Hepatocyte (in vitro differentiated cells): Measurements from ENCODE around the gene FOXRED2. TPM values are rescaled to one million over a fixed set of nuclear protein-coding genes. Genes with fewer than 3 reads are reported as not detected.
A peak's percentile ranks its signal among the peaks of the same experiment; 100 is the strongest.

Experiments used
- DNase-seq: peaks from one replicate; pipeline ENCODE4 v3.0.0-alpha.2; 2016; ENCODE audit warnings: low spot score
- H2AFZ ChIP-seq: fragments of 200-600 bp; sonication (generic); 2 replicates; pipeline ENCODE4 v1.6.0; 2016; ENCODE audit warnings: antibody characterized with exemption, mild to moderate bottlenecking
- H3K27ac ChIP-seq: fragments of 200-600 bp; sonication (generic); 2 replicates; pipeline ENCODE4 v1.5.1; 2016; ENCODE audit warnings: mild to moderate bottlenecking
- H3K27me3 ChIP-seq: fragments of 200-600 bp; sonication (generic); 2 replicates; pipeline ENCODE4 v1.6.1; 2016
- H3K36me3 ChIP-seq: fragments of 200-600 bp; sonication (generic); replicated peaks from 2 replicates; pipeline ENCODE4 v1.5.1; 2016; ENCODE audit warnings: low read depth; ENCODE audit not compliant: insufficient read depth
- H3K4me1 ChIP-seq: fragments of 200-600 bp; sonication (generic); 2 replicates; pipeline ENCODE4 v1.5.1; 2016; ENCODE audit warnings: mild to moderate bottlenecking, moderate library complexity; ENCODE audit not compliant: insufficient read depth
- H3K4me2 ChIP-seq: fragments of 200-600 bp; sonication (generic); 2 replicates; pipeline ENCODE4 v1.6.0; 2016
- H3K4me3 ChIP-seq: fragments of 200-600 bp; sonication (generic); 2 replicates; pipeline ENCODE4 v1.5.1; 2016; ENCODE audit warnings: mild to moderate bottlenecking
- H3K79me2 ChIP-seq: fragments of 200-600 bp; sonication (generic); 2 replicates; pipeline ENCODE4 v1.6.0; 2017; ENCODE audit warnings: mild to moderate bottlenecking
- H3K9me2 ChIP-seq: fragments of 200-600 bp; sonication (generic); replicated peaks from 2 replicates; pipeline ENCODE4 v1.6.0; 2017; ENCODE audit warnings: mild to moderate bottlenecking; ENCODE audit not compliant: insufficient read depth
- H3K9me3 ChIP-seq: fragments of 200-600 bp; sonication (generic); 2 replicates; pipeline ENCODE4 v1.5.1; 2016; ENCODE audit warnings: low read depth, mild to moderate bottlenecking
- H4K20me1 ChIP-seq: fragments of 200-600 bp; sonication (generic); 2 replicates; pipeline ENCODE4 v1.6.0; 2016; ENCODE audit warnings: mild to moderate bottlenecking; ENCODE audit not compliant: insufficient read depth, poor library complexity, severe bottlenecking
- EZH2 ChIP-seq: fragments of 200-600 bp; sonication (generic); IDR thresholded peaks from 2 replicates; pipeline ENCODE4 v1.6.1; 2016; ENCODE audit warnings: antibody characterized with exemption, mild to moderate bottlenecking, borderline replicate concordance
- EZH2phosphoT487 ChIP-seq: fragments of 200-600 bp; sonication (generic); IDR thresholded peaks from one replicate; pipeline ENCODE4 v1.6.1; 2018; ENCODE audit warnings: antibody characterized with exemption, mild to moderate bottlenecking, low read depth, moderate library complexity; ENCODE audit not compliant: unreplicated experiment, severe bottlenecking
- WGBS: methylation state at CpG from one replicate; pipeline ENCODE4 v1.1.6; 2016; ENCODE audit warnings: low lambda C conversion rate; ENCODE audit errors: missing lambda C conversion rate; 5-methylcytosine and 5-hydroxymethylcytosine counted together
- polyA plus RNA-seq: library from polyadenylated mRNA; unstranded; fragments of >200 nt; fragmentation: Nextera tagmentation; extraction: Ambion mirVana; gene quantifications from 2 replicates; pipeline ENCODE4 v1.2.1, GENCODE V29; 2016
- total RNA-seq: library from RNA; depleted of rRNA; stranded (reverse); fragments of >200 nt; gene quantifications from 2 replicates; pipeline ENCODE4 v1.2.3, GENCODE V29; 2014
- TF ChIP-seq, protein P1 (sequence below): fragments of 200-600 bp; sonication (generic); IDR thresholded peaks from 2 replicates; pipeline ENCODE4 v1.5.1; 2016; ENCODE audit warnings: antibody characterized with exemption, mild to moderate bottlenecking; ENCODE audit not compliant: poor library complexity

Gene FOXRED2
- total and polyA plus RNA-seq, 2 experiments from 2014 or later: 7.7 to 8.5 TPM

- Histone ChIP-seq H3K4me3 (no peak overlapping the region), H3K27ac (peak overlapping the region; percentile 75), H3K27me3 (no peaks in the 10 kb centered on the region), H3K9me3 (no peaks in the 10 kb centered on the region), H3K4me2 (no peak overlapping the region), H3K4me1 (peaks cover 20% of the 10 kb centered on the region), H3K9me2 (no peaks in the 10 kb centered on the region), H4K20me1 (no peaks in the 10 kb centered on the region), H3K36me3 (no peaks in the 10 kb centered on the region), H2AFZ (no peak overlapping the region), H3K79me2 (no peaks in the 10 kb centered on the region)
- TF ChIP-seq, protein P1, sequence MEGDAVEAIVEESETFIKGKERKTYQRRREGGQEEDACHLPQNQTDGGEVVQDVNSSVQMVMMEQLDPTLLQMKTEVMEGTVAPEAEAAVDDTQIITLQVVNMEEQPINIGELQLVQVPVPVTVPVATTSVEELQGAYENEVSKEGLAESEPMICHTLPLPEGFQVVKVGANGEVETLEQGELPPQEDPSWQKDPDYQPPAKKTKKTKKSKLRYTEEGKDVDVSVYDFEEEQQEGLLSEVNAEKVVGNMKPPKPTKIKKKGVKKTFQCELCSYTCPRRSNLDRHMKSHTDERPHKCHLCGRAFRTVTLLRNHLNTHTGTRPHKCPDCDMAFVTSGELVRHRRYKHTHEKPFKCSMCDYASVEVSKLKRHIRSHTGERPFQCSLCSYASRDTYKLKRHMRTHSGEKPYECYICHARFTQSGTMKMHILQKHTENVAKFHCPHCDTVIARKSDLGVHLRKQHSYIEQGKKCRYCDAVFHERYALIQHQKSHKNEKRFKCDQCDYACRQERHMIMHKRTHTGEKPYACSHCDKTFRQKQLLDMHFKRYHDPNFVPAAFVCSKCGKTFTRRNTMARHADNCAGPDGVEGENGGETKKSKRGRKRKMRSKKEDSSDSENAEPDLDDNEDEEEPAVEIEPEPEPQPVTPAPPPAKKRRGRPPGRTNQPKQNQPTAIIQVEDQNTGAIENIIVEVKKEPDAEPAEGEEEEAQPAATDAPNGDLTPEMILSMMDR: no peak
- TF ChIP-seq EZH2phosphoT487 (no peak), EZH2 (no peak)
- peak; percentile 67 for DNase-seq
- 78% methylated on average over 25 of the region's 25 CpGs for whole genome bisulfite sequencing
Observed at GRCh38 chr22:36465232-36466021, 41.4 kb downstream of the FOXRED2 start.

DNA sequence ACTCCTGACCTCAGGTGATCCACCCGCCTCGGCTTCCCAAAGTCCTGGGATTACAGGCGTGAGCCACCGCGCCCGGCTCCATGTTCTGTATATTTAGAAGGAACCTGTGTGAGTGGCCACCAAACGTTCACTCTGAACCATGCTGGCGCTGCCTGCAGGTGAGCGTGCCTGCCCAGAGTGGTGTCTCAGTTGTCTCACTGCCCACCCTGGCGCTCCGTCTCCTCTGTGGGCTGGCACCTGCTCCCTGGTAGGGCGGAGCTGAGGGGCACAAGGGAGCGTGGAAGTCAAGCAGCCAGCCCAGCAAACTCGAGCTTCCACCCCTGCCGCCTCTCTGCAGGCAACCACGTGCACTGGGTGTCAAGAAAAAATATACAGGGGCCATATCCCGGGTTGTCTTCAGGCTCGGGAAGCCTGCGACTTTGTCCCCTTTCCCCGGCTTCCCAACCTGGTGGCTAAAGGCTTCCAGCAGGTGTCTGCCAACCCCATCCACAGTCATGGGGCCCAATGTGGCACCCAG, 42.1 kb downstream of the FOXRED2 start:
- no peak for DNase-seq
- Histone ChIP-seq H2AFZ (no peak overlapping the region), H3K36me3 (no peaks in the 10 kb centered on the region), H3K27ac (peak overlapping the region; percentile 51), H3K9me3 (no peaks in the 10 kb centered on the region), H3K9me2 (no peaks in the 10 kb centered on the region), H3K79me2 (no peaks in the 10 kb centered on the region), H3K27me3 (no peaks in the 10 kb centered on the region), H3K4me3 (no peak overlapping the region), H3K4me2 (no peak overlapping the region), H3K4me1 (peaks cover 17% of the 10 kb centered on the region), H4K20me1 (no peaks in the 10 kb centered on the region)
- TF ChIP-seq EZH2phosphoT487: no peak
- TF ChIP-seq, protein P1: no peak
- WGBS: 93% methylated on average over 20 of the region's 20 CpGs

- no peak overlapping the region for H3K4me3 ChIP-seq
- no peaks in the 10 kb centered on the region for H3K27me3 ChIP-seq
- H3K79me2 ChIP-seq: no peaks in the 10 kb centered on the region
- no peaks in the 10 kb centered on the region for H3K9me2 ChIP-seq
- 89% methylated on average over 16 of the region's 17 CpGs for WGBS
- H3K9me3 ChIP-seq: no peaks in the 10 kb centered on the region
- no peak overlapping the region for H3K27ac ChIP-seq
- no peak for DNase-seq
- TF ChIP-seq, protein P1: no peak
- TF ChIP-seq EZH2phosphoT487 (no peak), EZH2 (no peak)
- H4K20me1 ChIP-seq: no peaks in the 10 kb centered on the region
- H2AFZ ChIP-seq: no peak overlapping the region
- no peaks in the 10 kb centered on the region for H3K36me3 ChIP-seq
- H3K4me1 ChIP-seq: peaks cover 17% of the 10 kb centered on the region
- no peak overlapping the region for H3K4me2 ChIP-seq
Observed at GRCh38 chr22:36463783-36464184, 43.1 kb downstream of the FOXRED2 start.
